GM06990 (cell line): ENCODE results near the gene MRPS10.
"Not testable (repeated sequence)": the region's sequence is repeated elsewhere in the genome, so short reads cannot be mapped to it uniquely, and the experiment has no call there.

Source experiments
- DNase-seq: peaks from one replicate; pipeline ENCODE4 v3.0.0-alpha.2; 2011; ENCODE audit not compliant: insufficient read length; ENCODE audit errors: extremely low read depth
- H3K27me3 ChIP-seq: replicated peaks from 2 replicates; pipeline ENCODE4 v1.6.0; 2011; ENCODE audit warnings: low read length; ENCODE audit not compliant: control insufficient read depth, insufficient read depth
- H3K36me3 ChIP-seq: 2 replicates; pipeline ENCODE4 v1.5.1; 2011; ENCODE audit warnings: low read length; ENCODE audit not compliant: control insufficient read depth, insufficient read depth
- H3K4me3 ChIP-seq: replicated peaks from 2 replicates; pipeline ENCODE4 v1.5.1; 2011; ENCODE audit warnings: low read depth, mild to moderate bottlenecking, control low read depth, low read length
- TF ChIP-seq, protein P1 (sequence below): IDR thresholded peaks from 2 replicates; pipeline ENCODE4 v1.5.1; 2011; ENCODE audit warnings: low read length, control low read depth, mild to moderate bottlenecking, inconsistent platforms; ENCODE audit not compliant: insufficient read depth, poor library complexity, severe bottlenecking

Gene MRPS10

GRCh38 chr6:42177514-42178364 lies 39.9 kb downstream of the MRPS10 start:
- no peaks in the 10 kb centered on the region for H3K36me3 ChIP-seq
- H3K4me3 ChIP-seq: no peak overlapping the region
- DNase-seq: no peak
- H3K27me3 ChIP-seq: no peaks in the 10 kb centered on the region; the same call in 1 of the 2 replicates
- TF ChIP-seq, protein P1, sequence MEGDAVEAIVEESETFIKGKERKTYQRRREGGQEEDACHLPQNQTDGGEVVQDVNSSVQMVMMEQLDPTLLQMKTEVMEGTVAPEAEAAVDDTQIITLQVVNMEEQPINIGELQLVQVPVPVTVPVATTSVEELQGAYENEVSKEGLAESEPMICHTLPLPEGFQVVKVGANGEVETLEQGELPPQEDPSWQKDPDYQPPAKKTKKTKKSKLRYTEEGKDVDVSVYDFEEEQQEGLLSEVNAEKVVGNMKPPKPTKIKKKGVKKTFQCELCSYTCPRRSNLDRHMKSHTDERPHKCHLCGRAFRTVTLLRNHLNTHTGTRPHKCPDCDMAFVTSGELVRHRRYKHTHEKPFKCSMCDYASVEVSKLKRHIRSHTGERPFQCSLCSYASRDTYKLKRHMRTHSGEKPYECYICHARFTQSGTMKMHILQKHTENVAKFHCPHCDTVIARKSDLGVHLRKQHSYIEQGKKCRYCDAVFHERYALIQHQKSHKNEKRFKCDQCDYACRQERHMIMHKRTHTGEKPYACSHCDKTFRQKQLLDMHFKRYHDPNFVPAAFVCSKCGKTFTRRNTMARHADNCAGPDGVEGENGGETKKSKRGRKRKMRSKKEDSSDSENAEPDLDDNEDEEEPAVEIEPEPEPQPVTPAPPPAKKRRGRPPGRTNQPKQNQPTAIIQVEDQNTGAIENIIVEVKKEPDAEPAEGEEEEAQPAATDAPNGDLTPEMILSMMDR: no peak

DNA sequence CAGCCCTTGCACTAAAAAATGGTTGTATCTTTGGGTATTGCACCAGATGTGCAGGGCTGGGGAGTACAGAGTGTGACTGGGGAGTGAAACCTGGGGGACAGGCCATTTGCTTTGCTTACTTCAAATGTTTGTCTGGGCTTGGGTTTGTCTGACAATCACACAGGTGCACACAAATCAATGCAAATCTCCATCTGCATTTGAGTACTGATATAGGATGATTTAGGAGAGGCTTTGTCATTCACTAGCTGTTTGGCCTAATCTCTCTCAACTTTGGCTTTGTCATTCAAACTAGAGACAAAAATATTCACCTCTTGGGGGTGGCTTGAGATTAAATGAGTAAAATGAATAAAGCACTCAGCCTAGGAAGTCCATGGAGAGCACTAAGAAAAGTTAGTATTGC lies 40.7 kb downstream of the MRPS10 start:
- no peak overlapping the region for H3K4me3 ChIP-seq
- no peaks in the 10 kb centered on the region; the same call in 1 of the 2 replicates for H3K27me3 ChIP-seq

DNA sequence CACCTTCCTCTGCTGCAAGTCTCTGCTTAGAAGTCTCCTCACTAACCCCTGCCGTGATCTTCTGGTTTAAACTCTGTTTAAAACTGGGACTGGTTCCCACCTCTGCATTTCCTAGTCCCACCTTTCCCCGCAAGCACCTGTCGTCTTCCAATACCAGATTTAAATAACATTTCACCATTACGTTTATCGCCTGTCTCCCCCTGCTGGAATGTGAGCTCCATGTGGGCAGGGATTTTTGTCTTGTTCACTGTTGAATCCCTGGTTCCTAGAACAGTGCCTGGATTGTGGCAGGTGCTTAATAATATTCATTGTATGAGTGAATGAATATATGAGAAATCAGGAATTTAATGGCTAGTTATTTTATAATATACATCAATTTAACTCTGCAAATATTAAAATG lies 41.8 kb downstream of the MRPS10 start:
- DNase-seq: no peak
- TF ChIP-seq, protein P1: peak; percentile 13
- no peaks in the 10 kb centered on the region; the same call in 1 of the 2 replicates for H3K27me3 ChIP-seq
- no peaks in the 10 kb centered on the region for H3K36me3 ChIP-seq
- no peak overlapping the region for H3K4me3 ChIP-seq

More for the DNA sequence above, 40.7 kb downstream of the MRPS10 start:
- TF ChIP-seq, protein P1: no peak
- H3K36me3 ChIP-seq: no peaks in the 10 kb centered on the region
- no peak for DNase-seq

DNA sequence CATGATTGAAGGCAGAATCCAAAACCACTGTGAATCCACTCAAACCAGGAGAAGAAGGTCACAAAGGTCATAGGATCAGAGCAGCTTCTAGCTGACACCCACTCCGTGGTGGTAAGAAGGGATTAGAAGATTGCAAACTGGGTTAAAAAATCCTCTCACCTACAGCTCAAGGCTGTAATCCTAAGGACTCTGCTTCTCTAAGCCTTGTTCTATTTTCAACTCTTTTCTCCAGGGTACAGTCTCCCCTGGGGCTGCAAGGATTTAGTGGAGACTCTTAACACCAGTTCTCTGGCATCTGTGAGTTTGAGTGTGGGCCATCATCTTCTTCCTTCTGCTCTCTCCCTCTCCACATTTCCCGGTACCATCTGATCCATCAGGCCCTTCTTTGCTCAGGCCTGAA lies 44.6 kb downstream of the MRPS10 start, which contains the start of gene GUCA1A:
Gene GUCA1A (plus strand): TSS at position 264 of the 400 bp plus-strand sequence. CDS start 250 bp downstream, outside the sequence.
- Histone ChIP-seq H3K27me3 (no peaks in the 10 kb centered on the region; the same call in 1 of the 2 replicates), H3K36me3 (no peaks in the 10 kb centered on the region), H3K4me3 (no peak within 1 kb of the TSS)
- DNase-seq: no peak
- TF ChIP-seq, protein P1: no peak

GRCh38 chr6:42171813-42172581 lies 45.7 kb downstream of the MRPS10 start:
- Histone ChIP-seq H3K36me3 (no peaks in the 10 kb centered on the region), H3K4me3 (no peak overlapping the region), H3K27me3 (no peaks in the 10 kb centered on the region; the same call in 1 of the 2 replicates)
- no peak for DNase-seq
- TF ChIP-seq, protein P1: no peak

- not testable (repeated sequence) for H3K36me3 ChIP-seq, H3K4me3 ChIP-seq, DNase-seq, H3K27me3 ChIP-seq
Measured at GRCh38 chr6:42169780-42170179, 47.9 kb downstream of the MRPS10 start.
